WTC11 (cell line): ENCODE data around the gene MAML2.

Source experiments
- CREM ChIP-seq: sonication (generic); formaldehyde crosslinking; IDR thresholded peaks from 2 replicates; pipeline ENCODE4 v1.8.1; 2022; ENCODE audit warnings: mild to moderate bottlenecking, missing genetic modification reagents, moderate library complexity
- ESRRA ChIP-seq: sonication (generic); formaldehyde crosslinking; IDR thresholded peaks from 2 replicates; pipeline ENCODE4 v1.8.1; 2022; ENCODE audit warnings: mild to moderate bottlenecking, missing genetic modification reagents, borderline replicate concordance
- RELA ChIP-seq: sonication (generic); formaldehyde crosslinking; IDR thresholded peaks from 2 replicates; pipeline ENCODE4 v1.8.1; 2022; ENCODE audit warnings: missing genetic modification reagents, mild to moderate bottlenecking, borderline replicate concordance
- ZNF263 ChIP-seq: sonication (generic); formaldehyde crosslinking; IDR thresholded peaks from 2 replicates; pipeline ENCODE4 v1.8.1; 2022; ENCODE audit warnings: low read depth, mild to moderate bottlenecking, moderate library complexity, missing genetic modification reagents
- TF ChIP-seq, protein P1 (sequence below): fragments of 200-600 bp; IDR thresholded peaks from 2 replicates; pipeline ENCODE4 v1.8.0; 2022; ENCODE audit warnings: antibody characterized with exemption
- TF ChIP-seq, protein P2 (sequence below): sonication (generic); formaldehyde crosslinking; IDR thresholded peaks from 2 replicates; pipeline ENCODE4 v1.8.0; 2022; ENCODE audit warnings: mild to moderate bottlenecking, missing genetic modification reagents
- TF ChIP-seq, protein P3 (sequence below): sonication (generic); formaldehyde crosslinking; IDR thresholded peaks from 2 replicates; pipeline ENCODE4 v1.8.1; 2023; ENCODE audit warnings: mild to moderate bottlenecking, moderate library complexity, missing genetic modification reagents
- TF ChIP-seq, protein P4 (sequence below): sonication (generic); formaldehyde crosslinking; IDR thresholded peaks from 2 replicates; pipeline ENCODE4 v1.8.0; 2023; ENCODE audit warnings: missing genetic modification reagents

DNA sequence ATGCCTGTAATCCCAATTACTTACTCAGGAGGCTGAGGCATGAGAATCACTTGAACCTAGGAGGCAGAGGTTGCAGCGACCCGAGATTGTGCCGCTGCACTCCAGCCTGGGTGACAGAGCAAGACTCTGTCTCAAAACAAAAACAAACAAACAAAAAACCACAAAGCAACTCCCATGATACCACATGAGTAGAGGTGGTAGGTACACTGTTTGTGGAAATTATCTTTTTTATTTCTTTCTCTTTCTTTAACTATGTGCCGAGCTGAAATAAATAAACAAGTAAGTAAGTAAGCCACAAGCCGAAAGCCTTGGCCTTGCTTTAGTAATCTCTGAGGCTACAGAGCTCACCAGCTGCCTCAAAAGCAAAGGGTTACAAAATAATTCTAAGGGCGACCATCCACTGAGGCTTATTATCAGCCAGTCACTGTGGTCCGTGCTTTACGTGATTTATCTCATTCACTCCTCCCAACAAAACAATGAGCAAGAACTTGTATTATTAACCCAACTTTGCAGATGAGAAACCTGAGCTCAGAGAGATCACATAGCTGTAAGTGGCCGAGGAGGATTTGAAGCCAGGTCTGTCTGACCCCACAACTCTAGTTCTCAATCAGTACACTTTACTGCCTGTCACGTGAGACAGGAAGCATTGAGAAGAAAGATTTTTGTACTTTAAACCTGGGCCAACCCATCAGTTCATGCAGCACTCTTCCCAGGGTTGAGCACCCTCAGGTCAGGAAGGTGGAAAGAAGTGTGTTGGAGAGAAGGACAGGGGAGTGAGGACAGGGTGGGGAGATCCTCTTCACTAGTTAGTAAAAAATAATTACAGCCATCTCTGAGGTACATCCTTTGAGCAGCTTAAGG lies 349.3 kb downstream of the MAML2 start:
- TF ChIP-seq, protein P1, sequence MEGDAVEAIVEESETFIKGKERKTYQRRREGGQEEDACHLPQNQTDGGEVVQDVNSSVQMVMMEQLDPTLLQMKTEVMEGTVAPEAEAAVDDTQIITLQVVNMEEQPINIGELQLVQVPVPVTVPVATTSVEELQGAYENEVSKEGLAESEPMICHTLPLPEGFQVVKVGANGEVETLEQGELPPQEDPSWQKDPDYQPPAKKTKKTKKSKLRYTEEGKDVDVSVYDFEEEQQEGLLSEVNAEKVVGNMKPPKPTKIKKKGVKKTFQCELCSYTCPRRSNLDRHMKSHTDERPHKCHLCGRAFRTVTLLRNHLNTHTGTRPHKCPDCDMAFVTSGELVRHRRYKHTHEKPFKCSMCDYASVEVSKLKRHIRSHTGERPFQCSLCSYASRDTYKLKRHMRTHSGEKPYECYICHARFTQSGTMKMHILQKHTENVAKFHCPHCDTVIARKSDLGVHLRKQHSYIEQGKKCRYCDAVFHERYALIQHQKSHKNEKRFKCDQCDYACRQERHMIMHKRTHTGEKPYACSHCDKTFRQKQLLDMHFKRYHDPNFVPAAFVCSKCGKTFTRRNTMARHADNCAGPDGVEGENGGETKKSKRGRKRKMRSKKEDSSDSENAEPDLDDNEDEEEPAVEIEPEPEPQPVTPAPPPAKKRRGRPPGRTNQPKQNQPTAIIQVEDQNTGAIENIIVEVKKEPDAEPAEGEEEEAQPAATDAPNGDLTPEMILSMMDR = no peak
- TF ChIP-seq, protein P2, sequence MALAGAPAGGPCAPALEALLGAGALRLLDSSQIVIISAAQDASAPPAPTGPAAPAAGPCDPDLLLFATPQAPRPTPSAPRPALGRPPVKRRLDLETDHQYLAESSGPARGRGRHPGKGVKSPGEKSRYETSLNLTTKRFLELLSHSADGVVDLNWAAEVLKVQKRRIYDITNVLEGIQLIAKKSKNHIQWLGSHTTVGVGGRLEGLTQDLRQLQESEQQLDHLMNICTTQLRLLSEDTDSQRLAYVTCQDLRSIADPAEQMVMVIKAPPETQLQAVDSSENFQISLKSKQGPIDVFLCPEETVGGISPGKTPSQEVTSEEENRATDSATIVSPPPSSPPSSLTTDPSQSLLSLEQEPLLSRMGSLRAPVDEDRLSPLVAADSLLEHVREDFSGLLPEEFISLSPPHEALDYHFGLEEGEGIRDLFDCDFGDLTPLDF = no peak
- TF ChIP-seq ESRRA (CRISPR knock-in tag) (no peak), ZNF263 (CRISPR knock-in tag) (no peak), CREM (no peak), RELA (no peak)
- TF ChIP-seq, protein P3, sequence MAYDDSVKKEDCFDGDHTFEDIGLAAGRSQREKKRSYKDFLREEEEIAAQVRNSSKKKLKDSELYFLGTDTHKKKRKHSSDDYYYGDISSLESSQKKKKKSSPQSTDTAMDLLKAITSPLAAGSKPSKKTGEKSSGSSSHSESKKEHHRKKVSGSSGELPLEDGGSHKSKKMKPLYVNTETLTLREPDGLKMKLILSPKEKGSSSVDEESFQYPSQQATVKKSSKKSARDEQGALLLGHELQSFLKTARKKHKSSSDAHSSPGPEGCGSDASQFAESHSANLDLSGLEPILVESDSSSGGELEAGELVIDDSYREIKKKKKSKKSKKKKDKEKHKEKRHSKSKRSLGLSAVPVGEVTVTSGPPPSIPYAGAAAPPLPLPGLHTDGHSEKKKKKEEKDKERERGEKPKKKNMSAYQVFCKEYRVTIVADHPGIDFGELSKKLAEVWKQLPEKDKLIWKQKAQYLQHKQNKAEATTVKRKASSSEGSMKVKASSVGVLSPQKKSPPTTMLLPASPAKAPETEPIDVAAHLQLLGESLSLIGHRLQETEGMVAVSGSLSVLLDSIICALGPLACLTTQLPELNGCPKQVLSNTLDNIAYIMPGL (CRISPR knock-in tag) = no peak
- TF ChIP-seq, protein P4, sequence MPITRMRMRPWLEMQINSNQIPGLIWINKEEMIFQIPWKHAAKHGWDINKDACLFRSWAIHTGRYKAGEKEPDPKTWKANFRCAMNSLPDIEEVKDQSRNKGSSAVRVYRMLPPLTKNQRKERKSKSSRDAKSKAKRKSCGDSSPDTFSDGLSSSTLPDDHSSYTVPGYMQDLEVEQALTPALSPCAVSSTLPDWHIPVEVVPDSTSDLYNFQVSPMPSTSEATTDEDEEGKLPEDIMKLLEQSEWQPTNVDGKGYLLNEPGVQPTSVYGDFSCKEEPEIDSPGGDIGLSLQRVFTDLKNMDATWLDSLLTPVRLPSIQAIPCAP (CRISPR knock-in tag) = no peak
